ENCODE measurements around the gene OLIG2.

DNA sequence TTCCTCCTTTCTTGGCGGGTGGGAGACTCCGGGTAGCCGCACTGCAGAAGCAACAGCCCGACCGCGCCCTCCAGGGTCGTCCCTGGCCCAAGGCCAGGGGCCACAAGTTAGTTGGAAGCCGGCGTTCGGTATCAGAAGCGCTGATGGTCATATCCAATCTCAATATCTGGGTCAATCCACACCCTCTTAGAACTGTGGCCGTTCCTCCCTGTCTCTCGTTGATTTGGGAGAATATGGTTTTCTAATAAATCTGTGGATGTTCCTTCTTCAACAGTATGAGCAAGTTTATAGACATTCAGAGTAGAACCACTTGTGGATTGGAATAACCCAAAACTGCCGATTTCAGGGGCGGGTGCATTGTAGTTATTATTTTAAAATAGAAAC lies 2.5 kb downstream of the OLIG2 start:
- TF ChIP-seq, protein P1, sequence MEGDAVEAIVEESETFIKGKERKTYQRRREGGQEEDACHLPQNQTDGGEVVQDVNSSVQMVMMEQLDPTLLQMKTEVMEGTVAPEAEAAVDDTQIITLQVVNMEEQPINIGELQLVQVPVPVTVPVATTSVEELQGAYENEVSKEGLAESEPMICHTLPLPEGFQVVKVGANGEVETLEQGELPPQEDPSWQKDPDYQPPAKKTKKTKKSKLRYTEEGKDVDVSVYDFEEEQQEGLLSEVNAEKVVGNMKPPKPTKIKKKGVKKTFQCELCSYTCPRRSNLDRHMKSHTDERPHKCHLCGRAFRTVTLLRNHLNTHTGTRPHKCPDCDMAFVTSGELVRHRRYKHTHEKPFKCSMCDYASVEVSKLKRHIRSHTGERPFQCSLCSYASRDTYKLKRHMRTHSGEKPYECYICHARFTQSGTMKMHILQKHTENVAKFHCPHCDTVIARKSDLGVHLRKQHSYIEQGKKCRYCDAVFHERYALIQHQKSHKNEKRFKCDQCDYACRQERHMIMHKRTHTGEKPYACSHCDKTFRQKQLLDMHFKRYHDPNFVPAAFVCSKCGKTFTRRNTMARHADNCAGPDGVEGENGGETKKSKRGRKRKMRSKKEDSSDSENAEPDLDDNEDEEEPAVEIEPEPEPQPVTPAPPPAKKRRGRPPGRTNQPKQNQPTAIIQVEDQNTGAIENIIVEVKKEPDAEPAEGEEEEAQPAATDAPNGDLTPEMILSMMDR (conservative IDR thresholded peaks at IDR 0.05; ENCODE audit: low read length) = no peak
- TF ChIP-seq EZH2phosphoT487 (IDR thresholded peaks at IDR 0.05; ENCODE audit: borderline replicate concordance) = no peak
